ENCODE results near the gene MRPL53.

The MRPL53 gene

GRCh38 chr2:74500578-74500946 lies 28.1 kb upstream of the MRPL53 start:
- TF ChIP-seq SIN3A (IDR thresholded peaks at IDR 0.05; ENCODE audit: borderline replicate concordance, insufficient read depth, low read length) (no peak), POLR2AphosphoS5 (IDR thresholded peaks at IDR 0.05; ENCODE audit: low read depth, low read length) (no peak), FOXP2 (optimal IDR thresholded peaks at IDR 0.05; ENCODE audit: borderline replicate concordance, extremely low read depth, extremely low read length, insufficient read depth) (no peak), TAF1 (IDR thresholded peaks at IDR 0.05; ENCODE audit: borderline replicate concordance, insufficient read depth, low read length) (no peak)

- no peak for TF ChIP-seq SIN3A (IDR thresholded peaks at IDR 0.05; ENCODE audit: borderline replicate concordance, insufficient read depth, low read length)
- no peak for TF ChIP-seq FOXP2 (optimal IDR thresholded peaks at IDR 0.05; ENCODE audit: borderline replicate concordance, extremely low read depth, extremely low read length, insufficient read depth)
- TF ChIP-seq POLR2AphosphoS5 (IDR thresholded peaks at IDR 0.05; ENCODE audit: low read depth, low read length): no peak
- no peak for TF ChIP-seq REST (IDR thresholded peaks at IDR 0.05; ENCODE audit: insufficient read depth in 1 of 2, low read depth in 2 of 2, low read length in 2 of 2)
- no peak for TF ChIP-seq TAF1 (IDR thresholded peaks at IDR 0.05; ENCODE audit: borderline replicate concordance, insufficient read depth, low read length)
Observed at GRCh38 chr2:74499940-74500577, 27.6 kb upstream of the MRPL53 start.

DNA sequence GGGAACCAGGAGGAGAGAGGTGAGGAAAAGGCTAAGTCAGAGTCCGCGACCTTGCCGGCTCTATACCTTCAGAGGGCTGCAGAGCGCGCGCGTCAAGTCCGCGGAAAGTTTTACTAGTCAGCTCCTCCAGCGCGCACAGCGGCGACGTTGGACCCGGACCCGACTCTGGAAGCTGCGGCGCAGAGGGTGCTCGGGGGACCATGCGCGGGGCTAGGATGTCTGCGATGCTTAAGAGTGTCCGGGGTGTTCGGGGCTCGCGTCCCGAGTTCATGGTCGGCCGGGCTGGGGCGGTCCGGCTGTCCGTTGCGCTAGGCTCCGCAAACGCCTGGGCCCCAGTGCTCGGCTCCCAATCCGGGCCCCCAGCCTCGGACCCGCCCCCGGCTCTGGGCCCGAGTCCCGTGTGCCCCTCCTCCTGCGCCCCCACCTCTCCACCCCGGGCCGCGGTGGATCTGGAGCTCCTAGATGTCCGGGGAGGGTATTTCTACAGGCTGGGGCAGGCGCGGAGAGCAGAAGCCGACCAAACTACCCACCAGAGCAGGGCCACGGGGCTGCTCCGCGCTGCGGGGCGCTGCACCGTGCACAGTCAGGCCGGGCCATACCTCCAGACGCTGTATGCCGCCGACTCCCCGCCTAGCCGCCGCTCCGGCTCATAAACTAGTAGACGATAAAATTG lies 26.9 kb upstream of the MRPL53 start, which contains the start of gene LBX2:
Gene LBX2 (minus strand): TSS at position 337 of the 673 bp plus-strand sequence. CDS start 66 bp downstream, at position 271.
- no peak for TF ChIP-seq POLR2AphosphoS5 (IDR thresholded peaks at IDR 0.05; ENCODE audit: low read depth, low read length)
- TF ChIP-seq FOXP2 (optimal IDR thresholded peaks at IDR 0.05; ENCODE audit: borderline replicate concordance, extremely low read depth, extremely low read length, insufficient read depth): no peak
- no peak for TF ChIP-seq SIN3A (IDR thresholded peaks at IDR 0.05; ENCODE audit: borderline replicate concordance, insufficient read depth, low read length)
- no peak for TF ChIP-seq TAF1 (IDR thresholded peaks at IDR 0.05; ENCODE audit: borderline replicate concordance, insufficient read depth, low read length)
- TF ChIP-seq REST (IDR thresholded peaks at IDR 0.05; ENCODE audit: insufficient read depth in 1 of 2, low read depth in 2 of 2, low read length in 2 of 2): no peak

DNA sequence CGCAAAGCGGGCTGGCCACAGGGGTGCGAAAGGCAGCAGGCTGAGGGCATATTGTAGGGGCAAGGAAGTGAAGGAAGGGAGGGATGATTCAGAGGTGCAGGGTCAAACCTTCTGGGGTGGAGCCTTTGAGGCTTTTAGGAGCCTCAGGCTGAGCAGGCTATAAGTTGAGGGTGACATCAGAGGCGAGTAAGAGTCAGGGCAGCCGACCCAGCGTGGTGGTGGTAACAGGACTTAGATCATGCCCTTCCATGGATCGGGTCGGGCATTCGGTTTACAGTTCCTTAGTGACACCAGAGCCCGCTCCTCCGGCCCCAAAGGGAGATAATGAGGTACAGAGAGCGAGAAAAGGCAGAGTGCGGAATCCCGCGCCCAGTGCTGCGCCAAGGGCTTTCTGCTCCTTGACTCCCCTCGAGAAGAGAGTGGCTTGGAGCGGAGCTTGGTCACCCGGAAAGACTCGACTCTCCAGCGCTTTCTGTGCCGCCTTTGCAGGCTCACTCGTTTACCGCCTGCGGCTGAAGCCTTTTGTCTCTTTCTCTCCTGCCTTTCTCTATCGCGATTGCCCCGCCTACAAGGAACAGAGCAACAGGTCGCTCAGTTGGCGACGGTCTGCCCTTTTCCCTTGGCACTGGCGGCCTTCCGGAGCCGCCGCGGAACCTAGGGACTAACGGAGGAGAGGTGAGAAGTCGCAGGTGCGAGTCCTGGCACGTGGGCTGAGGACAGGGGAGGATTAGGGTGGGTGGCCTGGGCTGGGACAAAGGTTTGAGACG lies 26.2 kb upstream of the MRPL53 start:
- TF ChIP-seq TAF1 (IDR thresholded peaks at IDR 0.05; ENCODE audit: borderline replicate concordance, insufficient read depth, low read length): no peak

GRCh38 chr2:74497777-74498499 lies 25.5 kb upstream of the MRPL53 start:
- TF ChIP-seq FOXP2 (optimal IDR thresholded peaks at IDR 0.05; ENCODE audit: borderline replicate concordance, extremely low read depth, extremely low read length, insufficient read depth) (no peak), TAF1 (IDR thresholded peaks at IDR 0.05; ENCODE audit: borderline replicate concordance, insufficient read depth, low read length) (no peak), POLR2AphosphoS5 (IDR thresholded peaks at IDR 0.05; ENCODE audit: low read depth, low read length) (no peak), REST (IDR thresholded peaks at IDR 0.05; ENCODE audit: insufficient read depth in 1 of 2, low read depth in 2 of 2, low read length in 2 of 2) (no peak), SIN3A (IDR thresholded peaks at IDR 0.05; ENCODE audit: borderline replicate concordance, insufficient read depth, low read length) (no peak)
